Stimulated activated effector memory CD8-positive, alpha-beta T cell treated with anti-CD3 and anti-CD28 coated beads, Interleukin-12 subunit alpha, Interleukin-12 subunit beta, amount 100 ng/mL, for 72 hours (primary cell): ENCODE data around the gene HOTAIR.

Experiments used
- ATAC-seq: fragments of 150-1000 bp; cut with Tn5 transposase; 2 replicates; pipeline ENCODE4 v1.10.0; 2021
- DNase-seq, 2 donors: peaks; one replicate each; pipeline ENCODE4 v3.0.0; 2021 to 2022; ENCODE audit warnings: low spot score in 2 of 2
- H3K27ac Mint-ChIP-seq: one replicate; pipeline ENCODE4 v1.8.0; 2022; ENCODE audit warnings: mild to moderate bottlenecking, mixed read lengths
- H3K36me3 Mint-ChIP-seq: one replicate; pipeline ENCODE4 v1.8.0; 2022; ENCODE audit warnings: mild to moderate bottlenecking, mixed read lengths
- H3K4me1 Mint-ChIP-seq: one replicate; pipeline ENCODE4 v1.8.0; 2022; ENCODE audit warnings: mixed read lengths
- H3K4me3 Mint-ChIP-seq: one replicate; pipeline ENCODE4 v1.8.0; 2022; ENCODE audit warnings: mild to moderate bottlenecking, mixed read lengths
- H3K9me3 Mint-ChIP-seq: one replicate; pipeline ENCODE4 v1.8.0; 2022; ENCODE audit warnings: mixed read lengths

The HOTAIR gene

GRCh38 chr12:53955776-53956250 is 18.9 kb downstream of the HOTAIR start:
- no peak for ATAC-seq
- peaks cover 35% of the 10 kb centered on the region for H3K36me3 Mint-ChIP-seq
- DNase-seq: no peak
- H3K4me1 Mint-ChIP-seq: peaks cover 55% of the 10 kb centered on the region
- H3K27ac Mint-ChIP-seq: no peak overlapping the region
- no peaks in the 10 kb centered on the region for H3K9me3 Mint-ChIP-seq
- no peak overlapping the region for H3K4me3 Mint-ChIP-seq

DNA sequence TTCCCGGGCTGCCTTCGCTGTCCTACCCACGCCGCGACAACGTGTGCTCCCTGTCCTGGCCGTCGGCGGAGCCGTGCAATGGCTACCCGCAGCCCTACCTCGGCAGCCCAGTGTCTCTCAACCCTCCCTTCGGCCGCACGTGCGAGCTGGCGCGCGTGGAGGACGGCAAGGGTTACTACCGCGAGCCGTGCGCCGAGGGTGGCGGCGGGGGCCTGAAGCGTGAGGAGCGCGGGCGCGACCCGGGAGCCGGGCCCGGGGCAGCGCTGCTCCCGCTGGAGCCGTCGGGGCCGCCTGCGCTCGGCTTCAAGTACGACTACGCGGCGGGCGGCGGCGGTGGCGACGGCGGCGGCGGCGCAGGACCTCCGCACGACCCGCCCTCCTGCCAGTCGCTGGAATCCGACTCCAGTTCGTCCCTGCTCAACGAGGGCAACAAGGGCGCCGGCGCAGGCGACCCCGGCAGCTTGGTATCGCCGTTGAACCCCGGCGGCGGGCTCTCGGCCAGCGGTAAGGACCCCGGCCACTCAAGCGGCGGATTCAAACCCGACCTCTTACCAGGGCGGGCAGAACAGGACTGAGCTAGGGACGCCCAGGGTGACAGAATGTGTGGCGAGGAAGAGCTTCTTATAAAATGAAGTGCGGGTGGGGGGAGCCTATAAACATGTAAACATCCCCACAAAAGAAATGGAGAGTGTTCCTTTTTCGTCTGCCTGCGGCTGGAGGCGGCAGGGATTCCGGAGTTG is 19.5 kb downstream of the HOTAIR start:
- Mint-ChIP-seq H3K9me3 (no peaks in the 10 kb centered on the region), H3K4me1 (peaks cover 55% of the 10 kb centered on the region), H3K27ac (no peak overlapping the region), H3K4me3 (no peak overlapping the region), H3K36me3 (peaks cover 31% of the 10 kb centered on the region)
- DNase-seq (no peak), ATAC-seq (no peak)

- Mint-ChIP-seq H3K9me3 (no peaks in the 10 kb centered on the region), H3K36me3 (peaks cover 30% of the 10 kb centered on the region)
Observed at GRCh38 chr12:53954694-53955035, 20.1 kb downstream of the HOTAIR start, which contains the start of gene HOXC12. Gene HOXC12 (plus strand): TSS chr12:53954903. CDS start chr12:53954930, 27 bp downstream.

DNA sequence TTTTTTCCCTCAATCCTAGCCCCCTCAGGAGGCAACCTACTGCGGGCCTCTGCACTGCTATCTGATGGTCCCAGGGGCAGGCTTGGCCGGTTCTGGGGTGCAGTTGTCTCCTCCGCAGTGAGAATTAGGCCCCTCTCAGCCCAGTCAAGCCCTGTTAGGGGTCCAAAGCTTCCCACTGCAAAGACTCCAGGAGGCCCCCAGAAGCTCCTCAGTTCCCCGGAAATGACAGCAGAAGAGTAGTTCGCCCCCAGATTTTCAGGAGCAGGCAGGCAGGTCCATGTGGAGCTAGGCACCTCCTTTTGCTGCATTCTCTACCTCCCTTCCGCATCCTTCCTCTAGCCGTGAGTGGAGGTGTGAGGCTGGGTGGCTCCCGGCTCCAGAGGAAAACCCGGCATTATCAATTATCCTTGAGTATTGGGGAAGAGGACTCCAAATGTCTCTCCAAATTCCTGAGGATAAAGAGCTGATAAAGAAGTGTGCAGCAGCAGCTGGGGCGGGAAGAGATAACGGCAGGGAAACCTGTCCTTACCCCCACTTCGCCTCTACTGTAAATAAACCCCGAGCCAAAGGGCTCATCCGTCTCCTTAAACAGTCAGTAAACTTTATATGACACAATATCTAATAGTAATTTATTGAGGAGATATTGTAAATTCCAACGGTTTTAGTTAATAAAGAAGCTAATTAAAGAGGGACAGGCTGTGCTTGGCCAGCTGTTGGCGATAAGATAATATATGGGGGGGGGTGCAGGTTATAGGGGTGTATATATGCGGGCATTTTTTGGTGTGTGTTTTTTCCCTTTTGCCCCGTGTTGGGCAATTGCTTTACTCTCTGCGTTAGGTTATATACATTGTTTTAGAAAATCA is 20.7 kb downstream of the HOTAIR start:
- peaks cover 50% of the 10 kb centered on the region for H3K4me1 Mint-ChIP-seq
- H3K4me3 Mint-ChIP-seq: no peak overlapping the region

More at GRCh38 chr12:53954694-53955035, 20.1 kb downstream of the HOTAIR start, which contains the start of gene HOXC12:
- no peak for DNase-seq
- Mint-ChIP-seq H3K27ac (peak within 1 kb of the TSS; percentile 11), H3K4me3 (no peak within 1 kb of the TSS), H3K4me1 (peaks cover 51% of the 10 kb centered on the region)
- no peak for ATAC-seq

DNA sequence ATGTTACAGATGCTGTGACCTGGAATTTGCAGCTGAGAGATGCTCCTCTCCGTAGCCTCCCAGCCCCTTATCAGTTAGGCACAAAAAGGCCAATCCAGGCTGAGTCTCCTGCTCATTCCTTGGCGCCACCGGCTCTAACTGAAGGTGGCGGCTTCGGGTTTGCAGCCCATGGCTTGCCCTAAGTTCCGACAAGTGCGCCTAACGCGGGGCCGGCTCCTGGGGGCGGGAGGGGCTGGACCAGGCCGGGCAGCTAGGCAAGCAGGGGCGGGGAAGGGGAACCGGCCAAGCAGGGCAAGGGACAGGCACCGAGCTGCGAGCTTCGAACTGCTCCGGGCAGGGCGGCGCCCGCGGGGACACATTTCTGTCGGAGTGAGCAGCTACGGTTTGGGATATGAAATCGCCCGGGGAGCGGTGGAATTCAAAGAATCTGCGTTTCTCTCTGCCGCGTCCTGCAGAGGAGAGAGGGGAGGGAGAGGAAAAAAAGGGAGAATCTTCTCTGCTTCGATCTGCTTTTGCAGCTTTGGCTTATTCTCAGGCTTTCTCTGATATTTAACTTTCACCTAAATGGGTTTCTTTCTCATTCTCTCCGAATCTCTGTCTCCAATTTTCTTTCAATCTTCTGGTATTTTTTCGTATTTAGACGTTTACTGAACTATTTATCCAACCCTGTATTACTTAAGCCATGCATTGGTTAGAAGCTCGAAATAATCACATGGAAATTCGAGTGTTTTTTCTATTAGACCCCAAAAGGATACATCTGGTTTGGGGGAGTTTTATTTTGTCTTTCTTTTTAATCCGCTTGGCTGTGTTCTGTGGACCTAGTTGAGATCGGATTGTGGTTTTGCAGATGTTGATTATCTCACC is 21.7 kb downstream of the HOTAIR start:
- H3K36me3 Mint-ChIP-seq: peaks cover 30% of the 10 kb centered on the region
- no peak for DNase-seq
- peak overlapping the region; percentile 11 for H3K27ac Mint-ChIP-seq
- H3K9me3 Mint-ChIP-seq: no peaks in the 10 kb centered on the region
- no peak for ATAC-seq
- H3K4me3 Mint-ChIP-seq: no peak overlapping the region
- H3K4me1 Mint-ChIP-seq: peaks cover 50% of the 10 kb centered on the region

More for the DNA sequence above, 20.7 kb downstream of the HOTAIR start:
- Mint-ChIP-seq H3K9me3 (no peaks in the 10 kb centered on the region), H3K27ac (peak overlapping the region; percentile 11), H3K36me3 (peaks cover 30% of the 10 kb centered on the region)
- ATAC-seq (no peak), DNase-seq (no peak)

GRCh38 chr12:53952335-53952694 is 22.4 kb downstream of the HOTAIR start:
- no peak overlapping the region for H3K27ac Mint-ChIP-seq
- no peaks in the 10 kb centered on the region for H3K9me3 Mint-ChIP-seq
- H3K4me3 Mint-ChIP-seq: no peak overlapping the region
- H3K4me1 Mint-ChIP-seq: peaks cover 48% of the 10 kb centered on the region
- no peak for ATAC-seq
- H3K36me3 Mint-ChIP-seq: peaks cover 30% of the 10 kb centered on the region
- DNase-seq: no peak

- H3K4me3 Mint-ChIP-seq: no peak overlapping the region
- H3K9me3 Mint-ChIP-seq: no peaks in the 10 kb centered on the region
- H3K4me1 Mint-ChIP-seq: peaks cover 43% of the 10 kb centered on the region
Observed at GRCh38 chr12:53951577-53952334, 23.0 kb downstream of the HOTAIR start.

GRCh38 chr12:53950789-53951576 is 23.8 kb downstream of the HOTAIR start:
- DNase-seq (no peak), ATAC-seq (no peak)
- H3K36me3 Mint-ChIP-seq: peaks cover 30% of the 10 kb centered on the region
- H3K27ac Mint-ChIP-seq: no peak overlapping the region
- H3K4me3 Mint-ChIP-seq: no peak overlapping the region
- H3K9me3 Mint-ChIP-seq: no peaks in the 10 kb centered on the region
- H3K4me1 Mint-ChIP-seq: peaks cover 35% of the 10 kb centered on the region

More at GRCh38 chr12:53951577-53952334, 23.0 kb downstream of the HOTAIR start:
- no peak for DNase-seq
- Mint-ChIP-seq H3K27ac (no peak overlapping the region), H3K36me3 (peaks cover 30% of the 10 kb centered on the region)
- no peak for ATAC-seq

GRCh38 chr12:53950437-53950773 is 24.3 kb downstream of the HOTAIR start:
- no peaks in the 10 kb centered on the region for H3K9me3 Mint-ChIP-seq
- ATAC-seq (no peak), DNase-seq (no peak)
- peaks cover 30% of the 10 kb centered on the region for H3K4me1 Mint-ChIP-seq
- no peak overlapping the region for H3K4me3 Mint-ChIP-seq
- H3K27ac Mint-ChIP-seq: no peak overlapping the region
- H3K36me3 Mint-ChIP-seq: peaks cover 30% of the 10 kb centered on the region

- ATAC-seq (no peak), DNase-seq (no peak)
- Mint-ChIP-seq H3K36me3 (peaks cover 30% of the 10 kb centered on the region), H3K4me3 (no peak overlapping the region), H3K27ac (no peak overlapping the region), H3K4me1 (peaks cover 30% of the 10 kb centered on the region), H3K9me3 (no peaks in the 10 kb centered on the region)
Observed at GRCh38 chr12:53949631-53950436, 24.9 kb downstream of the HOTAIR start.

DNA sequence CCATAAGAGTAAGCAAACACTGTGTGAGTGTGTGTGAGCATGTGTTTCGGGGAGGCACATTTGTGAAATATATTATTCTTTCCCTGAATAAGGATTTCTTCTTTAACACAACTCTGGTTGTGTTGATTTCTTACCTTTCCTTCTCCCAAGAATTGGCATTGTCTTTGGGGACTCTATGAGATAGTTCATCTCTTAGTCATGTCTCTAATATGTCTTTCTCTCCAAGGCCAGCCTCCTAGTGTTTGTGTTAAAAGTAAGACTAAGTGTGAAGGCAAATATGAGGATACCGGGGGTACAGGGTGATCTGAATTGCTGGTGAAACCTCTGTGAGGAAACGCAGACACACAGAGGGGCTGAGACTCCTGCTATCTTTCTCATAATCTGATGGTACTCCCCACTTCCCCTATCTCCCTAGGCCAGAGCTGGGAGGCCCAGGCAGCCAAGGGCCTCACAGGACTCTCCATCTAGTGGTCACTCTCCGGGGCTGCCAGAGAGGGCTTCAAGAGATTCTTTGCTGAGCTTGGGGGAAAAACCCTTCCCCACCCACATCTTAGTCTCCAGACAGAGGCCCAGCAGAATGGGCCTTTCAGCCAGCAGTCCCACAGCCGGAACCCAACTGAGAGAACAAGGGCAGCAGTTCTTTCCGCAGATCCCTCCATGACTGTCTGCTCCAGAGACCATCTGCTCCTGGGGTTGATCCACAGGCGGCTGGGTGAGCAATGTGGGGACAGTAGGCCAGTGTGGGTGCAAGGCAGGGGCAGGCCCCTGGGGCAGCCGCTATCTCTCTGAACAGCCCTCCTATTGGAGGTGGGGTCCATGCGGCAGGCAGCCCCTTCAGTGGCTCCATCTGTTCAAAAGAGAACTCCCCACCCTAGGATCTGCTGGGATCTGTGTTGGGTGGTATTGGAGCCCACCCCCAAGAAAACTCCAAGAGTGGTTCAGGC is 25.8 kb downstream of the HOTAIR start:
- Mint-ChIP-seq H3K9me3 (no peaks in the 10 kb centered on the region), H3K4me1 (peaks cover 26% of the 10 kb centered on the region), H3K36me3 (peaks cover 21% of the 10 kb centered on the region), H3K4me3 (no peak overlapping the region), H3K27ac (no peak overlapping the region)
- DNase-seq: no peak
- no peak for ATAC-seq

DNA sequence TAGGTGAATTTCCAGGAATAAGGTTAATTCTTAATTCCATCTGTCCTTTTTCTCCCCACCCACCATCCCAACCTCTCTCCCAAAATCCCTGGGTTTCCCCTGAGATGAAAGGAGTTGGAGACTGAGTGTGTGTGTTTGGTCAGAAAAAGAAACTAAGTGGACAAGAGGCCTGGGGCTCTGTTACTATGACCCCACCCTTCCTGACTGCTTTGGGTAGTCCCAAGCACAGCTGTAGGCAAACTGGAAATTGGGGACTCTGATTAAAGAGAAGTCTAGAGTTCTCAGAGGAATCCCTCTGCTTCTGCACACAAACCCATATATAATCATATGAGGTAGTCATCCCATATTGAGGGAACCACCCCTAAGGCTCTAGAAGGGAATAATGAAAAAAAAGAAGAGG is 27.0 kb downstream of the HOTAIR start:
- ATAC-seq: no peak
- H3K4me3 Mint-ChIP-seq: no peak overlapping the region

More for the DNA sequence above, 27.0 kb downstream of the HOTAIR start:
- peaks cover 12% of the 10 kb centered on the region for H3K36me3 Mint-ChIP-seq
- H3K9me3 Mint-ChIP-seq: no peaks in the 10 kb centered on the region
- DNase-seq: no peak
- H3K4me1 Mint-ChIP-seq: peaks cover 20% of the 10 kb centered on the region
- H3K27ac Mint-ChIP-seq: no peak overlapping the region
